Measurements from ENCODE around the gene PDZK1IP1.
A peak's percentile ranks its signal among the peaks of the same experiment; 100 is the strongest.

The PDZK1IP1 gene

GRCh38 chr1:47183308-47184089, 6.3 kb downstream of the PDZK1IP1 start:
- Histone ChIP-seq H3K4me2 (ENCODE audit: low read length) (no peak overlapping the region), H3K4me1 (ENCODE audit: control insufficient read depth, insufficient read depth, low read length) (peaks cover 9% of the 10 kb centered on the region), H3K4me3 (ENCODE audit: low read length) (no peak overlapping the region), H3K9me3 (replicated peaks; ENCODE audit: low read length) (no peaks in the 10 kb centered on the region), H3K36me3 (ENCODE audit: insufficient read depth, low read length) (no peaks in the 10 kb centered on the region), H3K27me3 (ENCODE audit: control insufficient read depth, insufficient read depth, low read length) (peaks cover 16% of the 10 kb centered on the region), H3K9ac (ENCODE audit: low read depth, low read length) (no peak overlapping the region)

DNA sequence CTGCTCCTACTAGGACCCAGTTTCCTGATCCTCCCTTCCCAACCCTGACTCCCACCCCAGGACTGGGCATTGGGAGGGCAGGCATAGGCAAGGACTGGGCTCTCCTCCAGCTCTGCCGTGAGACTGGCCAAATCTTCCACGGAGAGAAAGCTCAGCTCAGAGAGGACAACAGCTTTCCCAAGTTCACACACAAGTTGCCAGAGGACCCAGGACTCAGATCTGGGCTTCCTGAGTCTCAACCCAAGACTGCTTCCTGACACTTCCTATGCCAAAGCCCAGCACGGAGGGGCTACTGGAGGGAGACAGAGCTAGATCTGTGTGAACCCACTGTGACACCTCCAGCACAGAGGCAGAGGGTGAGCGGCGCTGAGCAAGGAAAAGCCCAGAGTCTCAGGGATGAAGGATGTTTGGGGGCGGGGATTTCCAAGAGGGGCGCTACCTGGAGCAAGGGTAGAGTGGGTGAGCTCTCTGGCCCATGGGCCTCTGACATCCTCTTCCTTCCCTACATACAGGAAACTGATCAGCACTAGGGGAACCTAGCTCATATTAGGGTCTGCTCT, 7.1 kb downstream of the PDZK1IP1 start:
- Histone ChIP-seq H3K36me3 (ENCODE audit: insufficient read depth, low read length) (no peaks in the 10 kb centered on the region), H3K9me3 (replicated peaks; ENCODE audit: low read length) (no peaks in the 10 kb centered on the region), H3K4me2 (ENCODE audit: low read length) (no peak overlapping the region), H3K4me1 (ENCODE audit: control insufficient read depth, insufficient read depth, low read length) (peaks cover 9% of the 10 kb centered on the region), H3K4me3 (ENCODE audit: low read length) (no peak overlapping the region), H3K9ac (ENCODE audit: low read depth, low read length) (no peak overlapping the region), H3K27me3 (ENCODE audit: control insufficient read depth, insufficient read depth, low read length) (peaks cover 16% of the 10 kb centered on the region)

DNA sequence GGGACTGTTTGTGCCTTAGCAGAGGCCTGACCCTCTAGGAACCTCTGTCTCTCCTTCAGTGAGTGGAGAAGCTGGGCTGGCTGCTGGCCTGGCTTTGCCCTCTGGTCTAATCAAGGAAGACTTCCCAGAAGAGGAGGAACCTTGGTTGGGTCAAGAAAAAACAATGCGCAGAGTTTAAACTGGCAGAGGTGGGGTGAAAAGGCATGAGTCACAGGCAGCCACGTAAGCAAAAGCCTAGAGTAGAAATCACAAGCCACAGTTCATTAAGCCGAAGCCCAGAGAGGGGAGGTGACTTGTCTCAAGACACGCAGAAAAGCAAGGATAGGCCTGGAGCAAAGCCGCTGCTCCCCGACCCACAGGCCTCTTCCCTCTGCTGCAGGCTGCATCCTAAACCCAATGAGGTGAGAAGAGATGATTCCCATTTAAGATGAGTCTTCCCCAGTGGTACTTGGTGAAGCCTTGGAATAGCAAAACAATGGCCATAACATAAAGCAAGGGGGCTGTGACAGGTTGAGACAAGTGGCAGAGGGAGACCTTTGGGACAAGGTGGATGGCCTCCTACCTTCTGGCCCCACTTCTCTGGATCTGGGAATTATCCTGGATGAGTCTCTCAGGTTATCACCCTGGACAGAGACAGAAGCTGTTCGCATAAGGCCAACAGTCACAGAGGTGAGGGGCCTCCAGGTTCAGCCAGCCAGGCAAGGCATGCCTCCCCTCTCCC, 7.7 kb downstream of the PDZK1IP1 start:
- H3K9me3 ChIP-seq (replicated peaks; ENCODE audit: low read length) = no peaks in the 10 kb centered on the region
- peaks cover 9% of the 10 kb centered on the region for H3K4me1 ChIP-seq (ENCODE audit: control insufficient read depth, insufficient read depth, low read length)
- peaks cover 16% of the 10 kb centered on the region for H3K27me3 ChIP-seq (ENCODE audit: control insufficient read depth, insufficient read depth, low read length)
- H3K4me2 ChIP-seq (ENCODE audit: low read length) = no peak overlapping the region
- H3K36me3 ChIP-seq (ENCODE audit: insufficient read depth, low read length) = no peaks in the 10 kb centered on the region
- H3K4me3 ChIP-seq (ENCODE audit: low read length) = no peak overlapping the region
- no peak overlapping the region for H3K9ac ChIP-seq (ENCODE audit: low read depth, low read length)

GRCh38 chr1:47181095-47181954, 8.5 kb downstream of the PDZK1IP1 start:
- Histone ChIP-seq H3K9ac (ENCODE audit: low read depth, low read length) (no peak overlapping the region), H3K36me3 (ENCODE audit: insufficient read depth, low read length) (no peaks in the 10 kb centered on the region), H3K4me2 (ENCODE audit: low read length) (no peak overlapping the region), H3K9me3 (replicated peaks; ENCODE audit: low read length) (no peaks in the 10 kb centered on the region), H3K4me3 (ENCODE audit: low read length) (no peak overlapping the region), H3K27me3 (ENCODE audit: control insufficient read depth, insufficient read depth, low read length) (peaks cover 16% of the 10 kb centered on the region), H3K4me1 (ENCODE audit: control insufficient read depth, insufficient read depth, low read length) (peaks cover 9% of the 10 kb centered on the region)

DNA sequence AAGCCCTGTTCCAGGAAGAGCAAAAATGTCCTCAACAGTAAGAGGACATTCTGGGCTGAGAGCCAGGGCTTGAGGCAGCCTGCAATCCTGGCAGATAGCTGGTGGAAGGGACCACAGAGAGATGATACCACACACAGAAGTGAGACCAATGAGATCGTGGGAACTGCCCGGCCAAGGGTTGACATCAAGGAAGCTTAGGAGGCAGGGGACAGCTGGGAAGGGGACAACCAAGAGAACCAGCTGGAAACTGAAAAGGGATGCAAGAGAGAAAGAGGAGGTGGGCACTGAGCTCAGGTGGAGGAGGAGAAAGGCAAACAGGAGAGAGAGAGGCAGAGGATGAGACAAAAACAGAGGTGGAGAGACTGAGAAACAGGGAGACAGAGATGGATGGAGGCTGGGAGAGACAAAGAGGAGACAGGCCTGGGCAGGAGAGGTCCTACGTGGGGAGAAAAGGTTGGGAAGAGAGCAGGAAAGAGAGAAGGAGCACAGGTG, 9.2 kb downstream of the PDZK1IP1 start:
- Histone ChIP-seq H3K27me3 (ENCODE audit: control insufficient read depth, insufficient read depth, low read length) (peaks cover 16% of the 10 kb centered on the region), H3K4me3 (ENCODE audit: low read length) (no peak overlapping the region), H3K36me3 (ENCODE audit: insufficient read depth, low read length) (no peaks in the 10 kb centered on the region), H3K9ac (ENCODE audit: low read depth, low read length) (no peak overlapping the region), H3K4me1 (ENCODE audit: control insufficient read depth, insufficient read depth, low read length) (peaks cover 9% of the 10 kb centered on the region), H3K4me2 (ENCODE audit: low read length) (no peak overlapping the region), H3K9me3 (replicated peaks; ENCODE audit: low read length) (no peaks in the 10 kb centered on the region)

DNA sequence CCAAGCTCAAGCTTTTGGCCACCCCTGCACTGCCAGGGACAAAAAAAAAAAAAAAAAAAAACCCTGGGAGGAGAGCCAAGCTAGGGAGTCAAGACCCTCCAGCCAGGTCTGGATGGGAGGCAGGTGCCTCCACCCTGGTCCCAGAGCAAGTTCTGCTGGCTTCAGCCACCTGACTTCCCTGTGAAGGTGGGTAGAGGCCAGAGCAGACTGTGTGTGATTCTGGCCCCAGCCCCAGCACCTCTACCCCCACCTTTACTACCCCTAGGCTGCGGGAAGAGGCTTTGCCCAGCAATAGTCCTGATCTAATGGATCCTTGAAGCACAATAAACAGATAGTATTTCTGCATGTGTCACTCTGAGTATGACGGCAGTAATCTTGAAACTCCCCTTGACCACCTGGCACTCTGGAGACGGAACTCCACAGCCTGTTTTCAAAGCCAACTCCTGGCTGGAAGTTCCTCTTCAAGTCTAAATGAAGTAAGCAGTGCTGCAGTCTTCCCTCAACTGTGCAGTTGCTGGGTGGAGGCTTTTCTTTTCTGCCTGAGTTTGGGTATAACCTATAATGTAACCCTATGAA, 9.8 kb downstream of the PDZK1IP1 start:
- Histone ChIP-seq H3K4me3 (ENCODE audit: low read length) (peak overlapping the region; percentile 60), H3K9me3 (replicated peaks; ENCODE audit: low read length) (no peaks in the 10 kb centered on the region), H3K4me2 (ENCODE audit: low read length) (peak overlapping the region; percentile 79), H3K4me1 (ENCODE audit: control insufficient read depth, insufficient read depth, low read length) (peaks cover 9% of the 10 kb centered on the region), H3K9ac (ENCODE audit: low read depth, low read length) (no peak overlapping the region), H3K27me3 (ENCODE audit: control insufficient read depth, insufficient read depth, low read length) (peaks cover 16% of the 10 kb centered on the region), H3K36me3 (ENCODE audit: insufficient read depth, low read length) (no peaks in the 10 kb centered on the region)

DNA sequence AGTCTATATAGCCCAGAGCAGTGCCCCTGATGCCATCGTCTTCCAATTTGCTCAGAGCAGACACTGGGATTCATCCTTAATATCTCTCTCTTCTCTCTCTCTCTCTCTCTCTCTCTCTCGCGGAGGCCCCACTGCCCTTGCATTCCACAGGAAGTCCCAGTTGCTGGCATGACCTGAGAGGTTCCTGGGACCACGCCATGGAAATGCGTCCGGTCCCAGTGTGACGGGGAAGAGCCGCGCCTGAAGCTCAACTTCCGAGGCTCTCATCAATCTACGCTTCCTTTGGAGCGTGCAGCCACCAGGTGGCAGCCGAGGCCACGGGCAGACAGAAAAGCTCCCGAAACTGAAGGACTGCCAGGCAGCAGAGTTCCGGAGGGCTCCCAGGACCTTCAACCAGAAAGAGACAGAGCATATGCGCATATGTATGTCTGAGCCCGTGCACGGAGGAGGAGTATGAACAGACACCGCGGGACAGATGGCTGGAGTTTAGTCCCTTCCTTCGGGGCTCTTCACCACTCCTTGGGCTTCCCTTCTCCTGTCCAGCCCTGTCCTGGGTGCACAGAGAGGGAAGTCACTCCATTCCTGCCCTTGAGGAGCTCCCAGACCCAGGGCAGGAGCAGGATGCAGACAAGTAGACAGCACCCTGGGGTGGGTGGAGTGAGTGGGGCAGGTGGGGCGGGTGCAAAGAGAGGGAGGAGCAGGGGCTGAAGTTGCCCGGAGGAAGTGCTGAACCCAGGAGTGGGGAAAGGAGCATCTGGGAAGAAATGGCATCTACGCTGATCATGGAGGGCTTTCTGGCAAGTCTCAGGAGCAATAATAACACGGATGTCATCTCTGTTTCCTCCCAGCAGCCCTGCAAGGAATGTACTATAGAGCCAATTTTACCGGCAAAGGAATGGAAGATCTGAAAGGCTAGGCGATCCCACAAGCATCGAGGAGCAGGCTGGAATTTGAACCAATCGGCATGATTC, 10.5 kb downstream of the PDZK1IP1 start:
- H3K4me1 ChIP-seq (ENCODE audit: control insufficient read depth, insufficient read depth, low read length) = peaks cover 9% of the 10 kb centered on the region
- no peaks in the 10 kb centered on the region for H3K9me3 ChIP-seq (replicated peaks; ENCODE audit: low read length)
- no peaks in the 10 kb centered on the region for H3K36me3 ChIP-seq (ENCODE audit: insufficient read depth, low read length)
- peaks cover 16% of the 10 kb centered on the region for H3K27me3 ChIP-seq (ENCODE audit: control insufficient read depth, insufficient read depth, low read length)
- peak overlapping the region; percentile 79 for H3K4me2 ChIP-seq (ENCODE audit: low read length)
- peak overlapping the region; percentile 60 for H3K4me3 ChIP-seq (ENCODE audit: low read length)
- peak overlapping the region; percentile 30 for H3K9ac ChIP-seq (ENCODE audit: low read depth, low read length)

GRCh38 chr1:47178654-47179016, 11.2 kb downstream of the PDZK1IP1 start:
- H3K4me2 ChIP-seq (ENCODE audit: low read length) = peak overlapping the region; percentile 79
- peaks cover 16% of the 10 kb centered on the region for H3K27me3 ChIP-seq (ENCODE audit: control insufficient read depth, insufficient read depth, low read length)
- no peaks in the 10 kb centered on the region for H3K9me3 ChIP-seq (replicated peaks; ENCODE audit: low read length)
- H3K36me3 ChIP-seq (ENCODE audit: insufficient read depth, low read length) = no peaks in the 10 kb centered on the region
- H3K9ac ChIP-seq (ENCODE audit: low read depth, low read length) = peak overlapping the region; percentile 30
- H3K4me3 ChIP-seq (ENCODE audit: low read length) = peak overlapping the region; percentile 60
- H3K4me1 ChIP-seq (ENCODE audit: control insufficient read depth, insufficient read depth, low read length) = peaks cover 9% of the 10 kb centered on the region

DNA sequence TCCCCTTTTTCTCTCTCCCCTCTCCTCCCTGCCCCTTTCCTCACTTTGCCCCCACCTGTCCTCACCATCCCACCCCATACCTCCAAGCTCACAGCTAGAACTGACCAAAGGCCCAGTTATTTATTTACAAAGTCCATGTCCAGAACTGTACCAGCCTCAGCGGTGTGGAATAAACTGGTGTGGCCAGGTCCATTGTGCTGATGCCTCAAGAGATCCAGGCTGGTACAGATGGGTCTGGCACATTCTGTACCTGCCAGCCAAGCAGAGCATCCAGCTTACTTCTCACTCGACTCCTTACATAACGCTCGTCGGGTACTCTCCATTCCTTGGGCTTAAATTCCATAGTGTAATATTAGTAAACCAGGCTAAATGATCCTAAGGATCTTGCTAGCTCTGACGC, 11.8 kb downstream of the PDZK1IP1 start:
- Histone ChIP-seq H3K4me2 (ENCODE audit: low read length) (no peak overlapping the region), H3K4me3 (ENCODE audit: low read length) (no peak overlapping the region), H3K36me3 (ENCODE audit: insufficient read depth, low read length) (no peaks in the 10 kb centered on the region), H3K9me3 (replicated peaks; ENCODE audit: low read length) (no peaks in the 10 kb centered on the region), H3K27me3 (ENCODE audit: control insufficient read depth, insufficient read depth, low read length) (peaks cover 16% of the 10 kb centered on the region), H3K9ac (ENCODE audit: low read depth, low read length) (no peak overlapping the region), H3K4me1 (ENCODE audit: control insufficient read depth, insufficient read depth, low read length) (peaks cover 9% of the 10 kb centered on the region)

DNA sequence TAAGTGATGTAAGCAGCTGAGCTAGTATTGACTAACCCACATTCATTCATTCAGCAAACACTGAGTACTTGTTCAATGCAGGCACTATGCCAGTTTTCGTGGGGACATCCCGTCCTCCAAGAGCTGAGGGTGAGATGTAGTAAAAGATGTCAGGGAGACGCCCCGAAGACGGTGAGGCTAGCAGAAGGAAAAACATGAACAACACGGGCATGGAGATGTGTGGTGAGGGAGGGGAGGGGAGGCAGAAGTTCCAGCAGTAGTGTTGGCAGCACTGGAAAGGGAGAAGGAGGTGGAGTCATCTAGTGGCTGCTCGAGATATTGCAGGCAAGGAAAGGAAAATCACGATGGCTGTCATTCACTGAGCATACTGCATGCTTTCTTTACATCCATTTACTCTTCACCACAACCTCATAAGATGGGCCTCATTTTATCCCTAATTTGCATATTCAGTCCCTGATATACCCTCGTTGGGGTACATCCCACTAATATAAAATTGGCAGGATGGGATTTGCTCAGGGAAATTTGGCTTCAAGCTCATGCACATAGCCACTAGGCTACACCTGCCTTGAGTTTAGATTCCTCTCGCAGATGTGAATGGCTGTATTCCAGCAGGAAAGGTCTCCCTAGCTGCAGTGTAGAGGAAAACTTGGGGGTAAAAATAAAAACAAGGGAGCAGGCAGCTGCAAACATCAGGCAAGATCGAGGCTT, 14.5 kb downstream of the PDZK1IP1 start:
- Histone ChIP-seq H3K36me3 (ENCODE audit: insufficient read depth, low read length) (no peaks in the 10 kb centered on the region), H3K4me1 (ENCODE audit: control insufficient read depth, insufficient read depth, low read length) (peaks cover 9% of the 10 kb centered on the region), H3K9ac (ENCODE audit: low read depth, low read length) (no peak overlapping the region), H3K4me3 (ENCODE audit: low read length) (no peak overlapping the region), H3K9me3 (replicated peaks; ENCODE audit: low read length) (no peaks in the 10 kb centered on the region), H3K27me3 (ENCODE audit: control insufficient read depth, insufficient read depth, low read length) (peaks cover 4% of the 10 kb centered on the region), H3K4me2 (ENCODE audit: low read length) (no peak overlapping the region)
